Measurements from ENCODE around the gene SBF2.

Gene SBF2

GRCh38 chr11:9796854-9797253 lies 497.2 kb downstream of the SBF2 start:
- no peaks in the 10 kb centered on the region for H3K27me3 ChIP-seq (ENCODE audit: insufficient read depth, low read length, poor library complexity)
- no peaks in the 10 kb centered on the region for H3K36me3 ChIP-seq (ENCODE audit: insufficient read depth, low read length)
- ATAC-seq (ENCODE audit: insufficient read depth, low read depth) (no peak), DNase-seq (no peak)
- TF ChIP-seq EZH2 (IDR thresholded peaks at IDR 0.05; ENCODE audit: borderline replicate concordance, low read depth, low read length, severe bottlenecking), result no peak
- no peak for TF ChIP-seq CTCF (IDR thresholded peaks at IDR 0.05; ENCODE audit: borderline replicate concordance, extremely low read depth, low read length, poor library complexity, severe bottlenecking)
- H4K20me1 ChIP-seq (ENCODE audit: insufficient read depth, low read length), result no peaks in the 10 kb centered on the region
- no peak overlapping the region for H3K27ac ChIP-seq (ENCODE audit: low read length)
- no peaks in the 10 kb centered on the region for H3K79me2 ChIP-seq (ENCODE audit: insufficient read depth, low read length)
- H3K4me2 ChIP-seq (ENCODE audit: insufficient read depth, low read length), result no peak overlapping the region
- H3K9me3 ChIP-seq (ENCODE audit: insufficient read depth, low read length, severe bottlenecking), result no peaks in the 10 kb centered on the region
- H2AFZ ChIP-seq (ENCODE audit: low read depth, low read length), result no peak overlapping the region
- H3K4me1 ChIP-seq (ENCODE audit: insufficient read depth, low read length), result no peaks in the 10 kb centered on the region
- H3K4me3 ChIP-seq (ENCODE audit: low read depth in 1 of 2, low read length in 2 of 2), result no peak overlapping the region
- H3K9ac ChIP-seq (ENCODE audit: low read depth, low read length), result no peak overlapping the region

- no peak overlapping the region for H3K9ac ChIP-seq (ENCODE audit: low read depth, low read length)
- H3K27ac ChIP-seq (ENCODE audit: low read length), result no peak overlapping the region
- H3K9me3 ChIP-seq (ENCODE audit: insufficient read depth, low read length, severe bottlenecking), result no peaks in the 10 kb centered on the region
- H3K36me3 ChIP-seq (ENCODE audit: insufficient read depth, low read length), result no peaks in the 10 kb centered on the region
- H3K27me3 ChIP-seq (ENCODE audit: insufficient read depth, low read length, poor library complexity), result no peaks in the 10 kb centered on the region
- H4K20me1 ChIP-seq (ENCODE audit: insufficient read depth, low read length), result no peaks in the 10 kb centered on the region
- no peak overlapping the region for H3K4me2 ChIP-seq (ENCODE audit: insufficient read depth, low read length)
- no peak for TF ChIP-seq CTCF (IDR thresholded peaks at IDR 0.05; ENCODE audit: borderline replicate concordance, extremely low read depth, low read length, poor library complexity, severe bottlenecking)
- no peak for TF ChIP-seq EZH2 (IDR thresholded peaks at IDR 0.05; ENCODE audit: borderline replicate concordance, low read depth, low read length, severe bottlenecking)
- no peak for DNase-seq
- H3K4me3 ChIP-seq (ENCODE audit: low read depth in 1 of 2, low read length in 2 of 2), result no peak overlapping the region
- H3K79me2 ChIP-seq (ENCODE audit: insufficient read depth, low read length), result no peaks in the 10 kb centered on the region
- H3K4me1 ChIP-seq (ENCODE audit: insufficient read depth, low read length), result no peaks in the 10 kb centered on the region
- no peak overlapping the region for H2AFZ ChIP-seq (ENCODE audit: low read depth, low read length)
- ATAC-seq (ENCODE audit: insufficient read depth, low read depth), result no peak
Observed at GRCh38 chr11:9796266-9796665, 497.8 kb downstream of the SBF2 start.

- no peak overlapping the region for H3K4me3 ChIP-seq (ENCODE audit: low read depth in 1 of 2, low read length in 2 of 2)
Observed at GRCh38 chr11:9790703-9791102, 503.3 kb downstream of the SBF2 start.

More at GRCh38 chr11:9790703-9791102, 503.3 kb downstream of the SBF2 start:
- Histone ChIP-seq H3K79me2 (ENCODE audit: insufficient read depth, low read length) (no peaks in the 10 kb centered on the region), H3K36me3 (ENCODE audit: insufficient read depth, low read length) (peaks cover 24% of the 10 kb centered on the region), H3K4me2 (ENCODE audit: insufficient read depth, low read length) (no peak overlapping the region), H3K9me3 (ENCODE audit: insufficient read depth, low read length, severe bottlenecking) (no peaks in the 10 kb centered on the region), H2AFZ (ENCODE audit: low read depth, low read length) (no peak overlapping the region), H3K4me1 (ENCODE audit: insufficient read depth, low read length) (no peaks in the 10 kb centered on the region), H3K27me3 (ENCODE audit: insufficient read depth, low read length, poor library complexity) (no peaks in the 10 kb centered on the region), H3K9ac (ENCODE audit: low read depth, low read length) (no peak overlapping the region), H3K27ac (ENCODE audit: low read length) (no peak overlapping the region), H4K20me1 (ENCODE audit: insufficient read depth, low read length) (no peaks in the 10 kb centered on the region)
- DNase-seq, result no peak
- ATAC-seq (ENCODE audit: insufficient read depth, low read depth), result no peak
- no peak for TF ChIP-seq EZH2 (IDR thresholded peaks at IDR 0.05; ENCODE audit: borderline replicate concordance, low read depth, low read length, severe bottlenecking)
- no peak for TF ChIP-seq CTCF (IDR thresholded peaks at IDR 0.05; ENCODE audit: borderline replicate concordance, extremely low read depth, low read length, poor library complexity, severe bottlenecking)
